ENCODE results near the gene MAPKAP1.

DNA sequence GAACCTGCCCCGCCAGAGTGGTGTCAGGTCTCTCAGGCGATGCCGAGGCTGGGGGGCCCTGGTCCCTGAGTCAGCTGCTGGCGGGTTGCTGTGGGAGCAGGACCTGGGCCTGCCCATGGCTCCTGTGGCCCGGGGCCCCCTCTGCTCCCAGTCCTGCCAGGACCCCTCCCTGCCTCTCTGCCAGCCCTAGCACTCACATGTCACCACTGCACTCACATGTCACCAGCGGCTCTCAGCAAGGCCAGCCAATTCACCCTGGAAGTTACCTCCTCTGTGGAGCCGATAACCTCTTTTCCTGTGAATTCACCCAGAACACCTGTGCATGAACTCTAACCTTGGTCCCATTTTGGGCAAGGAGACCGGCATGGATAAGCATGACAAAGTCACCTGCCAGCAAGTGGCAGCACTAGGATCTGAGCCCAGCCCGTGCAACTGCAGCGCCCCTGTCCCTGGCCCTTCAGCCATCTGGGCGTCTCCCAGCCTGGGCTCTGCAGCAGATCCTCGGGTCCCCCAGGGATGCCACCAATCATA, 275.2 kb downstream of the MAPKAP1 start:
- TF ChIP-seq GATA2 (IDR thresholded peaks at IDR 0.05; ENCODE audit: low read depth, low read length), result no peak
- no peak for TF ChIP-seq GATA3 (IDR thresholded peaks at IDR 0.05; ENCODE audit: low read depth, low read length)

Measured in SH-SY5Y (cell line).